ENCODE data around the gene CDH23.
A peak's percentile ranks its signal among the peaks of the same experiment; 100 is the strongest.

CDH23 gene

DNA sequence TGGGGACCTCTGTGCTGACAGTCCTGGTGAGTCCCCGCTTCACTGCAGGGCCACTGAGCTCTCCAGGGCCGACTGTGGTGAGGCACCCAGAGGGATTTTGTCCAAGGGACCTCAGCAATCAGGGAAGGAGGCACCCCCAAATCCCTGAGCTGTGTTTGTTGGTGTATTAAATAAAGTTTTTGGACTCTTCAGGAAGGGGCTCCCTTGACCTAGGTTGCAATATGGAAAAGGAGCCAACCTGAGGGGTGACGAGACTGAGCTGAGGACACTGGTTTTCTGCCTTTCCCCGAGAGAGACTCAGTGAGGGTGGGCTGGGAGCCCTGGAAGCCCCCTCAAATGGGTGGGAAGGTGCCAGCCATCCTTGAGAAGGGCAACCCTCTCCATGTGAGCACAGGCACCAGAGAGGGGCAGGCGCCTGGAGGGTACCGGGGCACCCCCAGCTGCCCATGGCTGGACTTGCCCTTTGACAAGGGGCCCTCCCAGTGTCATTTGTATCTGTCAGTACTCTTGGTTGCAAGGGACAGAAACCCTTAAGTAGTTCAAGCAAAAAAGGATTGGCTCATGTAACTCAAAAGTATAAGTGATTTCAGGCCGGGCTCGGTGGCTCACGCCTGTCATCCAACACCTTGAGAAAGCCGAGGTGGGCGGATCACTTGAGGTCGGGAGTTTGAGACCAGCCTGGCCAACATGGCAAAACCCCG lies 250.0 kb downstream of the CDH23 start:
- DNase-seq, result no peak

DNA sequence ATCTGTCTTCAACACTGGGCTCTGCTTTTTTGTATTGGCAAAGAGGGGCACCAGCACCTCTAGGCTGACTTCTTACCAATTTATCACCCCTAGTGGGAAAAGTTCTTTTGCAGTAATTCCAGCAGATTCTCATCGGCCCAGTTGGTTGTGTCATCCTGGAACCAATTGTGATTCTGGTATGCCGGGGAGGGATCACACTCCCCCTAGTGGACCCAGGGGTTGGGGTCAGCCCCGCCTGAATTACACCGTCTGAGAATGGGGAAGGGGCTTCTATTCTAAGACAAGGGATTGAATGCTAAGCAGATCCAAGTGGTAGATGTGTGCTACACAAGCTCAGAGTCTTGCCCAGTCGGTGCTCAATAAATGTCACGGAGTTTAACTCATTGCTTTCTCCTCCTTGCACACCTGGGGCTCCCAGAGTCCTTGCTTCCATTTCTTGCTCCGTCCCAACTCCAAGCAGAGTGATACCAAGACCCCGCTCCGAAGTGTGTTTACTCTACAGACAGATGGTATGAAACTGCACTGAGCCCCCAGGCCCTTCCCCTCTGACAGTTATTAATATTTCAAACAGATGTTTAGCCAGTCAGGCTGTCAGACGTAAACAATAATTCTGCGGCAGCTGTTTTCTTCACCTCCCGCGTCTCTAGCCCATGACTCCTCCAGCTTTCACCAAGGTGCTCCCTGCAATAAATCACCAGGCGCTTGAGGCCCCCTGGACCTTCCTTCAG lies 251.0 kb downstream of the CDH23 start:
- DNase-seq, result no peak

- DNase-seq, result no peak
Observed at GRCh38 chr10:71648254-71648932, 251.7 kb downstream of the CDH23 start.

- DNase-seq, result no peak
Observed at GRCh38 chr10:71648933-71649320, 252.2 kb downstream of the CDH23 start.

DNA sequence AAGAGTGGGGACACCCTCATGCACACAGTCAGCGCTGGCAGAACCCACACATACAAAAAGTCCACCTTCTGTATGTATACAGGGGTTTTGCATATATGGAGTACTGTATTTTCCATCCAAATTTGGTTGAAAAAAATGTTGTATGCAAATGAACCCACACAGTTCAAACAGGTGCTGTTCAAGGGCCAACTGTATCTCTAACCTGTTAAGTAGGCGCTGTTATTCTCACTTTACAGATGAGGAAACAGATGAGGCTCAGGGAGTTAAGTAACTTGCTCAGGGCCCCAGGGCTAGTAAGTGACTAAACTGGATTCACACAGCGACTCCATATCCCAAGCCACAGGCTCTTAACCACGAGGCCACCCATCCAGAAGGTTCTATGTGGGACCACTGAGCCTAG lies 252.9 kb downstream of the CDH23 start:
- no peak for DNase-seq

DNA sequence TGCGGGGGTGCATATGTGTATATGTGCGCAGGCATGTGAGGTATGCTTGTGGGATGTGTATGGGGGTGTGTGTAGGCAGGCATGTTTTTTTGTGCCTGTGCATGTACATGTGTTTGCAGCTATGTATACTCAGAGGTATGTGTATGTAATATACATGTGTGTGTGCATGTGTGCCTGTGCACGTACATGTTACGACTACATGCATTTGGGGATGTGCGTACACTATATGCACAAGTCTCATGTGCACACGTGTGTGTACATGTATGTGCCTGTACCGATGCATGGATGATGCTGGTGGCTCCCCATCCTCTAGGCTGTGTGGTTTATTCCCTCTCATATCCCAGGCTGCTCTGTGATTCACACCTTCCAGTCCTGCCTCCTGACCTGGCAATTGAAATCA lies 253.7 kb downstream of the CDH23 start:
- no peak for DNase-seq

GRCh38 chr10:71651428-71651827 lies 254.7 kb downstream of the CDH23 start:
- DNase-seq, result no peak

DNA sequence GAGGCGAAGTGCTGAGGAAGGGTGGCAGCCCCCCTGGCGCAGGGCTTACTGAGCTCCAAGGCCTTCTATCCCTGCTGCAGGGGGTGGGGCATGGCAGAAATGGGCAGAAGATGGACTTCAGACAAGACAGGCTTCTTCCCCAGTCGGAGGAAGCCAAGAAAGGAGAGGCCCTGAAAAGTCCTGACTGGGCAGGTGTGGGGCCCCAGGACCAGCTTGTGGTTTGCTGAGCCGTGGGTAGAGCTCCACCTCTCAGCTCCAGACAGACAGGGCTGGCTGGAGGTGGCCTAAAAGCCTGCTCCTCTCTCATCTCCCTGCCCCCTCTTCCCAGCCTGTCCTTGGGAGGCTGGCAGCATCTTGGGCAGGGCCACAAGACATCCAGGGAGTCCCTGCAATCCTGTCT lies 255.2 kb downstream of the CDH23 start:
- no peak for DNase-seq

DNA sequence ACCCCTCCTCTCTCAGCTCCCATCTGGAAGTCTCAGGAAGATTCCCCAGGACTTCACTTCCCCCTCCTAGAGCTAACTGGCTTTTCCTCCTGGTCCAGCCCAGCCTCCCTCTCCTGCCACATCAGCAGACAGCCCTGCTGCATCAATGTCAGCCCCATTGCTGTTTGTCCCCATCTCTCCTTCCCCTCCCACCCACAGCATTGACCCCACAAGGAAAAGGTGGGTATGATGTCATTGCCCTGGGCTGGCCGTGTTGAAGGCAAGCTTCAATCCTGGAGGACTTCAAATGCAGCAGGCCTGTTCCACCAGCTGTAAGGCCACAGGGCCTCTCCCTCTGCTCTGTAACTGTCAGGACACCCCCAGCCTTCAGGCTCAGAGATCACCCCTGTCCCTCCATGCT lies 256.3 kb downstream of the CDH23 start:
- no peak for DNase-seq

DNA sequence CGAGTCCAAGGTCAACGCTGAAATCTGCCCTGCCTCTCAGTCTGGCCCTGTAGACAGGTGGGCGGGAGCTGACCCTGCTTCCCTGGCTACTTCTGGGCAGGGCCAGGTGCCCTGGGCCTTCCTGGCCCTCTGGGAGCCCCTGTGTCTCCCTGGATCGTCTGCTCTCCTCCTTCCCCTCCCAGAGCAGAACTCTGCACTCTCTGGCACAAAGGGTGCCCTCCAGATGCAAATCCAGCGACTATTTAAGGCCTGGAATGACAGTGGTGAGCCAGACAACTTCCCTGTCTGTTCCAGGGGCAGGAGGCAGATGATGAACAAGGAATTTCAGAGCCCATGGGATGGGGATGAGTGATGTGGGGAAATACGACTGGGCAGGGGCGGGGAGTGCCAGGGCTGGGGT lies 259.5 kb downstream of the CDH23 start:
- DNase-seq, result no peak

DNA sequence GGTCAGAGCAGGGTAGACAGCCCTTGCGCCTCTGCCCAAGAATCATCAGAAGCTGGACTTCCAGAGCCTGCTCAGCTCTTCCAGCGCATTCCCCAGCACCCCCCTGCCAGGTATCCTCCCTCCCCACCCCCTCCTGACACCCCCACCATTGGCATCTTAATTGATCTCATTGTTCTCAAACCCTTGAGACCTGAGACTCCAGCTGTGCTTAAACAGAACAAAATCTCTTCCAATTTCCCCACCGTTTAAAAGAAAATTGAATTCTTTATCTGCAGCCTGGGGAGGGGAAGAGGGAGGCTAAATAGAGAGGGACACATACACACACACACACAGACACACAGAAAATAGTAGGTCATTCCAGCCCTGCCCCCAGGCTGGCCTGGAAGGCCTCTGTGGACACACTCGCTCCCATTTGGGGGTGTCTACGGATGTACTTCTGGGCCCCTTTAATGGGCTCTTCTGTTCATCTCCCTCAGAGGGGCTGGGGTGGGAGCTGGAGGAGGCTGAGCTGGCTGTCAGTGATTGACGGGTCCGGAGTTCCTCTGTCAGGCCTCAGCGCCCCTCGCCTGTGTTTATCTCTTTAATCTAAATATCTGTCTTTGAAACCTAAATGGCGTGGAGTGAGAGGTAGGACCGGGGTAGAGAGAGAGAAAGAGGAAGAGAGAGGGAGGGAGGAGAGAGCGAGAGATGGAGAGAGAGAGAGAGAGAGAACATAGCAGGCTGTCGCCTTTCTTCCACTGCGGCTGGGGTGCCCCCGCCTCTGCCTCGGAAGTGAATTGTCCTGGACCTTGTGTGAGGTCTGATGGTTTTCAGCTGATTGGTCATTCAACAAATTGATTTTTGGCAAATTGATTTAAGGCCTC lies 261.1 kb downstream of the CDH23 start:
- DNase-seq, result no peak

- no peak for DNase-seq
Observed at GRCh38 chr10:71658467-71658745, 261.7 kb downstream of the CDH23 start.

- DNase-seq, result peak; percentile 64
Observed at GRCh38 chr10:71659111-71659634, 262.5 kb downstream of the CDH23 start.

GRCh38 chr10:71659737-71660136 lies 263.0 kb downstream of the CDH23 start:
- DNase-seq, result no peak

GRCh38 chr10:71660313-71660712 lies 263.6 kb downstream of the CDH23 start:
- no peak for DNase-seq

DNA sequence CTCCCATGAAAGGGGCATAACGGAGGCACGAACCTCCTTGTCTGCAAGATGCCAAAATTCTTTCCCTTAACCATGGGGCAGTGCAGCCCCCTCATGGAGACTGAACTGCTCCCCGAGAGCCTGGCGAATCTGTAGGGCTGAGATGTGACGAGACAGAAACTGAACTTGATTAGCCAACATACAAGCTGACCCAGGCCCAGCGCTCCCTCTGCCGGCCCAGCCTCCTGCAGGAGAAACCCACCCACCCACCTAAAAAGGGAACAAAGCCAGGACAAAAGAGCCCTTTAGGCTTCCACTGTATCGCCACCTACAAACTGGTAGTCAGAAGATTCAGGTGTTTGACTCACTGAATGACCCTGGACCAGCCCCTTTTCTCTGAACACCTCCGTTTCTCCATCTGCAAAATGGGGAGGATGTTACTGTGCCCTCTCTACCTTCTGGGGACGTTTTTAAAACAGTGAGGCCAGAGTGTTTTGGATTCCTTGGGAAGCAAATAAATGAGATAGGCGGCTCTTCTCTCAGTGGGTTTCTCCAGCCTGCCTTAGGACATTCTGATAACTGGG lies 264.4 kb downstream of the CDH23 start:
- no peak for DNase-seq

GRCh38 chr10:71661779-71662336 lies 265.1 kb downstream of the CDH23 start:
- DNase-seq, result no peak

DNA sequence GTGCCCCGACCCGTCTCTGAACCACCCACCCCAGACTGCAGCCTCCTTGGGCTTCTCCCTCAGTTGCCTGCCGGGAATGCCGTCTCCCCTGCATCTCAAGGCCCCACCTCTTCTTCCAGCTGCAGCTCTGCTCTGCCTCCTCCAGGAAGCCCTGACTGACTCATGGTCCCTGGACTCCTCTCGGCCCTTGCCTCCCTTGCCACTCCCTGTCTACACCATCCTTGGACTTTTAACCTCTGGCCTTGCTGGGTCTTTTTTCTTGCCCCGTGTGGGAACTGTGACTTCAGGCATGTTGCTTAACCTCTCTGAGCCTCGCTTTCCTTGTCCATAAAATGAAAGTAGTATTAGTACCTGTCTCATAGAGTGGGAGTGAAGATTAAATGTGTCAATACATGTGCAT lies 266.6 kb downstream of the CDH23 start:
- no peak for DNase-seq

DNA sequence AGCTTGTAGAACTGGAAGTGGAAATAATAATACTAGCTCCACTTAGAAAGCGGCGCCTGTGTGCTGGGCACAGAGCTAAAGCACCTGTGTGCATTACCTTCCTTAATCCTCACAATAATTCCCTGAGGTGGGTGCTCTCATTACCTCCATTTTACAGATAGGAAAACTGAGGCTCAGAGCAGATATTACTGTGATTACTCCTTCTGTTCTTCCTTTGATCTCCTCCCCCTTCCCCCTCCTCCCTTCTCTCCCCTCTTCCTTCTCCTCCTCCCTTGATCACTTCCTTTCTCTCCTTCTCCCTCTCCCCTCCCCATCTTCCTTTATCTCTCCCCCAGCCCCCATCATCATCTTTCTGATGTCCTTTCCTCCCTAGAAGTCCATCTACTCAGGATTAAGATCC lies 267.9 kb downstream of the CDH23 start:
- no peak for DNase-seq

DNA sequence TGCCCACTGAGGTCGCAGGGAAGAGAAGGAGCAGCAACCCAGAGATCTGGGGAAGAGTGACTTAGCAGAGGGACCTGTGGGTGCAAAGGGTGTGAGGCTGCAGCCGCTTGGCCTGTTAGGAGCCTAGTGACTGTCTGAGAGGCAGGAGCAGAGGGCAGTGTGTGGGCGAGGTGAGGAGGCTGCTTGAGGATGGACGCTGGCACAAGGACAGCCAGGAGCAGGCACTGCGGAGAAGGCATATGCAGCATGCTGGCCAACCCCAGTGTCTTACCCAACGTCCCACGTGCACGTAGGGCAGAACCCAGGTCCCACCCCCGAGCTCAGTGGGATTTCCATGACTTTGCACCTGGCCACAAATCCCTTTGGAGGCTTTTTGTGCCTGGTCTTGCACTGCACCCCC lies 268.7 kb downstream of the CDH23 start:
- DNase-seq, result no peak

GRCh38 chr10:71666639-71667386 lies 270.1 kb downstream of the CDH23 start:
- DNase-seq, result no peak

GRCh38 chr10:71667387-71667752 lies 270.6 kb downstream of the CDH23 start:
- no peak for DNase-seq
